Neural progenitor cell (in vitro differentiated cells): Measurements from ENCODE around the gene OAS3. TPM values are rescaled to one million over a fixed set of nuclear protein-coding genes. Genes with fewer than 3 reads are reported as not detected.

Experiments
- DNase-seq: peaks from one replicate; pipeline ENCODE4 v3.0.0-alpha.2; 2016; ENCODE audit warnings: low spot score
- H2AFZ ChIP-seq: fragments of 200-600 bp; sonication (generic); replicated peaks from 2 replicates; pipeline ENCODE4 v1.6.1; 2016; ENCODE audit warnings: antibody characterized with exemption
- H3F3A ChIP-seq: fragments of 200-600 bp; sonication (generic); 2 replicates; pipeline ENCODE4 v1.6.1; 2016; ENCODE audit warnings: antibody characterized with exemption, low read depth
- H3K27ac ChIP-seq: fragments of 200-600 bp; sonication (generic); 2 replicates; pipeline ENCODE4 v1.5.1; 2016; ENCODE audit warnings: mild to moderate bottlenecking
- H3K27me3 ChIP-seq: fragments of 200-600 bp; sonication (generic); 2 replicates; pipeline ENCODE4 v1.6.1; 2016; ENCODE audit warnings: mild to moderate bottlenecking, moderate library complexity
- H3K36me3 ChIP-seq: fragments of 200-600 bp; sonication (generic); 2 replicates; pipeline ENCODE4 v1.5.1; 2016
- H3K4me1 ChIP-seq: fragments of 200-600 bp; sonication (generic); 2 replicates; pipeline ENCODE4 v1.6.1; 2016; ENCODE audit warnings: mixed run types
- H3K4me2 ChIP-seq: fragments of 200-600 bp; sonication (generic); 2 replicates; pipeline ENCODE4 v1.6.1; 2016
- H3K4me3 ChIP-seq: fragments of 200-600 bp; sonication (generic); 2 replicates; pipeline ENCODE4 v1.5.1; 2016
- H3K79me2 ChIP-seq: fragments of 200-600 bp; sonication (generic); 2 replicates; pipeline ENCODE4 v1.6.1; 2016; ENCODE audit warnings: low read depth
- H3K9ac ChIP-seq: fragments of 200-600 bp; sonication (generic); 2 replicates; pipeline ENCODE4 v1.6.1; 2016
- H3K9me3 ChIP-seq: fragments of 200-600 bp; sonication (generic); 2 replicates; pipeline ENCODE4 v1.5.1; 2016; ENCODE audit warnings: low read depth
- H4K20me1 ChIP-seq: fragments of 200-600 bp; sonication (generic); 2 replicates; pipeline ENCODE4 v1.6.1; 2016; ENCODE audit warnings: low read depth
- H3K27ac Mint-ChIP-seq: 3 replicates; pipeline ENCODE4 v1.8.0; 2021; ENCODE audit warnings: mixed read lengths
- H3K27me3 Mint-ChIP-seq: 2 replicates; pipeline ENCODE4 v1.8.0; 2022; ENCODE audit warnings: low read depth, mild to moderate bottlenecking, inconsistent platforms, moderate library complexity, mixed read lengths; ENCODE audit not compliant: insufficient read depth
- H3K36me3 Mint-ChIP-seq: 3 replicates; pipeline ENCODE4 v1.8.0; 2021; ENCODE audit warnings: mixed read lengths
- H3K4me1 Mint-ChIP-seq: 3 replicates; pipeline ENCODE4 v1.8.0; 2021; ENCODE audit warnings: mixed read lengths
- H3K4me3 Mint-ChIP-seq: 3 replicates; pipeline ENCODE4 v1.8.0; 2021; ENCODE audit warnings: mild to moderate bottlenecking, moderate library complexity, mixed read lengths
- H3K9me3 Mint-ChIP-seq: 3 replicates; pipeline ENCODE4 v1.8.0; 2020; ENCODE audit warnings: mixed read lengths
- EZH2 ChIP-seq: fragments of 200-600 bp; sonication (generic); IDR thresholded peaks from 2 replicates; pipeline ENCODE4 v1.6.1; 2017; ENCODE audit warnings: antibody characterized with exemption, mild to moderate bottlenecking, moderate library complexity
- EZH2phosphoT487 ChIP-seq: fragments of 200-600 bp; sonication (generic); IDR thresholded peaks from 2 replicates; pipeline ENCODE4 v1.6.1; 2017; ENCODE audit warnings: antibody characterized with exemption
- total RNA-seq: library from RNA; depleted of rRNA; stranded (reverse); fragments of >200 nt; gene quantifications from 2 replicates; pipeline ENCODE4 v1.2.3, GENCODE V29; 2015; ENCODE audit warnings: low replicate concordance
- TF ChIP-seq, protein P1 (sequence below): fragments of 200-600 bp; sonication (generic); IDR thresholded peaks from 2 replicates; pipeline ENCODE4 v1.5.1; 2017; ENCODE audit warnings: antibody characterized with exemption, mild to moderate bottlenecking

Gene OAS3
- total RNA-seq, 1 donor from 2014 or later = not detected

DNA sequence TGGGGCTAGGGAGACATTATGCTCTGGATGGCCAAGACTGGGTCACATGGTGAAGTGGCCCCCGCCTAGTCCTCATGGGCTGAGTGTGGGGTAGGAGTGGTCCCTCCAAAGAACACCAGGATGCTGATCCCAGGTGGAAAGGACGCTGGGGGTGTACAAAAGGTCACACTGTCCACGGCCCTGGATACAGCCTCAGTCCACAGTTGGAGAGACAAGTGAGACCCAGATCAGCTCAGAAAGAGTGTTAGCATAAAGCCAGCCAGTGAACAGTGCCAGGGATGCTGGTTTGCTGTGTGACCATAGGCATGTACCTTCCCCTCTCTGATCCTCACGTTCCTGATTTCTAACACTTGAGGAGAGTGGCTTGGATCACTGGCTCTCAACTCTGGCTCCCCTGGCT, 26.6 kb downstream of the OAS3 start:
- Mint-ChIP-seq H3K9me3 (peaks cover 4% of the 10 kb centered on the region), H3K4me1 (no peaks in the 10 kb centered on the region), H3K27ac (no peak overlapping the region), H3K36me3 (no peaks in the 10 kb centered on the region), H3K27me3 (peaks cover 3% of the 10 kb centered on the region), H3K4me3 (no peak overlapping the region)
- H3K27ac ChIP-seq = no peak overlapping the region
- TF ChIP-seq EZH2phosphoT487 (no peak), EZH2 (no peak)
- TF ChIP-seq, protein P1, sequence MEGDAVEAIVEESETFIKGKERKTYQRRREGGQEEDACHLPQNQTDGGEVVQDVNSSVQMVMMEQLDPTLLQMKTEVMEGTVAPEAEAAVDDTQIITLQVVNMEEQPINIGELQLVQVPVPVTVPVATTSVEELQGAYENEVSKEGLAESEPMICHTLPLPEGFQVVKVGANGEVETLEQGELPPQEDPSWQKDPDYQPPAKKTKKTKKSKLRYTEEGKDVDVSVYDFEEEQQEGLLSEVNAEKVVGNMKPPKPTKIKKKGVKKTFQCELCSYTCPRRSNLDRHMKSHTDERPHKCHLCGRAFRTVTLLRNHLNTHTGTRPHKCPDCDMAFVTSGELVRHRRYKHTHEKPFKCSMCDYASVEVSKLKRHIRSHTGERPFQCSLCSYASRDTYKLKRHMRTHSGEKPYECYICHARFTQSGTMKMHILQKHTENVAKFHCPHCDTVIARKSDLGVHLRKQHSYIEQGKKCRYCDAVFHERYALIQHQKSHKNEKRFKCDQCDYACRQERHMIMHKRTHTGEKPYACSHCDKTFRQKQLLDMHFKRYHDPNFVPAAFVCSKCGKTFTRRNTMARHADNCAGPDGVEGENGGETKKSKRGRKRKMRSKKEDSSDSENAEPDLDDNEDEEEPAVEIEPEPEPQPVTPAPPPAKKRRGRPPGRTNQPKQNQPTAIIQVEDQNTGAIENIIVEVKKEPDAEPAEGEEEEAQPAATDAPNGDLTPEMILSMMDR = no peak
- H3K36me3 ChIP-seq = no peaks in the 10 kb centered on the region
- H2AFZ ChIP-seq = no peak overlapping the region
- H3K4me1 ChIP-seq = no peaks in the 10 kb centered on the region
- H3K4me3 ChIP-seq = no peak overlapping the region
- H3K4me2 ChIP-seq = no peak overlapping the region
- DNase-seq = no peak
- no peaks in the 10 kb centered on the region for H3K27me3 ChIP-seq
- H3F3A ChIP-seq = no peaks in the 10 kb centered on the region
- no peak overlapping the region for H3K9ac ChIP-seq
- H4K20me1 ChIP-seq = no peaks in the 10 kb centered on the region
- H3K9me3 ChIP-seq = no peaks in the 10 kb centered on the region
- no peaks in the 10 kb centered on the region for H3K79me2 ChIP-seq

DNA sequence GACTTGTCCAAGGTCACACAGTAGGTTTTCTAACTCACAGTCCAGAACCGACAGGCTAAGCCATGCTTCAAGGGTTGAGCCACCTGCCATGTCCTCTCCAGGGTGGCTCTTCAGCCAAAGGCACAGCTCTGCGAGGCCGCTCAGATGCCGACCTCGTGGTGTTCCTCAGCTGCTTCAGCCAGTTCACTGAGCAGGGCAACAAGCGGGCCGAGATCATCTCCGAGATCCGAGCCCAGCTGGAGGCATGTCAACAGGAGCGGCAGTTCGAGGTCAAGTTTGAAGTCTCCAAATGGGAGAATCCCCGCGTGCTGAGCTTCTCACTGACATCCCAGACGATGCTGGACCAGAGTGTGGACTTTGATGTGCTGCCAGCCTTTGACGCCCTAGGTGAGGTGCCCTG, 27.4 kb downstream of the OAS3 start:
- Histone ChIP-seq H3F3A (no peaks in the 10 kb centered on the region), H3K4me2 (no peak overlapping the region), H3K4me3 (no peak overlapping the region), H3K79me2 (no peaks in the 10 kb centered on the region), H3K27ac (no peak overlapping the region), H3K9me3 (no peaks in the 10 kb centered on the region), H3K4me1 (no peaks in the 10 kb centered on the region), H3K36me3 (no peaks in the 10 kb centered on the region), H3K27me3 (no peaks in the 10 kb centered on the region), H4K20me1 (no peaks in the 10 kb centered on the region), H2AFZ (no peak overlapping the region), H3K9ac (no peak overlapping the region)
- H3K9me3 Mint-ChIP-seq = peaks cover 3% of the 10 kb centered on the region
- no peak overlapping the region for H3K27ac Mint-ChIP-seq
- H3K36me3 Mint-ChIP-seq = no peaks in the 10 kb centered on the region
- DNase-seq = no peak
- no peak overlapping the region for H3K4me3 Mint-ChIP-seq
- peaks cover 3% of the 10 kb centered on the region for H3K27me3 Mint-ChIP-seq
- TF ChIP-seq, protein P1 = no peak
- TF ChIP-seq EZH2phosphoT487 = no peak
- TF ChIP-seq EZH2 = no peak
- H3K4me1 Mint-ChIP-seq = no peaks in the 10 kb centered on the region

DNA sequence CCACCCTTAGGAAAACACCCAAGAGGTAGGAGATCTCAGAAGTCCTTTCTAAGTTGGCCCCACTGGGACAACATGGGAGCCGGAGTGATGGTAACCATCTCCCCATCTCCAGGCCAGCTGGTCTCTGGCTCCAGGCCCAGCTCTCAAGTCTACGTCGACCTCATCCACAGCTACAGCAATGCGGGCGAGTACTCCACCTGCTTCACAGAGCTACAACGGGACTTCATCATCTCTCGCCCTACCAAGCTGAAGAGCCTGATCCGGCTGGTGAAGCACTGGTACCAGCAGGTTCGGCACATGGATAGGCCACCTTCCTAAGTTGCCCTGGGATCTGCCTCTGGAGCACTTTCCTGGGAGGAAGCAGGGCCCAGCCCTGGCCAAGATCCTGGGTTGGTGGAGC, 29.0 kb downstream of the OAS3 start:
- Histone ChIP-seq H4K20me1 (no peaks in the 10 kb centered on the region), H3K4me3 (no peak overlapping the region), H3F3A (no peaks in the 10 kb centered on the region), H3K79me2 (no peaks in the 10 kb centered on the region), H3K27me3 (no peaks in the 10 kb centered on the region), H3K36me3 (no peaks in the 10 kb centered on the region), H3K4me1 (no peaks in the 10 kb centered on the region), H3K4me2 (no peak overlapping the region), H3K27ac (no peak overlapping the region), H3K9me3 (no peaks in the 10 kb centered on the region), H3K9ac (no peak overlapping the region), H2AFZ (no peak overlapping the region)
- H3K27me3 Mint-ChIP-seq = no peaks in the 10 kb centered on the region
- TF ChIP-seq EZH2 (no peak), EZH2phosphoT487 (no peak)
- TF ChIP-seq, protein P1 = no peak
- H3K27ac Mint-ChIP-seq = no peak overlapping the region
- no peaks in the 10 kb centered on the region for H3K36me3 Mint-ChIP-seq
- no peaks in the 10 kb centered on the region for H3K9me3 Mint-ChIP-seq
- H3K4me1 Mint-ChIP-seq = no peaks in the 10 kb centered on the region
- no peak overlapping the region for H3K4me3 Mint-ChIP-seq
- DNase-seq = no peak
